ENCODE results near the gene FRMD3.
A peak's percentile ranks its signal among the peaks of the same experiment; 100 is the strongest.

The FRMD3 gene

DNA sequence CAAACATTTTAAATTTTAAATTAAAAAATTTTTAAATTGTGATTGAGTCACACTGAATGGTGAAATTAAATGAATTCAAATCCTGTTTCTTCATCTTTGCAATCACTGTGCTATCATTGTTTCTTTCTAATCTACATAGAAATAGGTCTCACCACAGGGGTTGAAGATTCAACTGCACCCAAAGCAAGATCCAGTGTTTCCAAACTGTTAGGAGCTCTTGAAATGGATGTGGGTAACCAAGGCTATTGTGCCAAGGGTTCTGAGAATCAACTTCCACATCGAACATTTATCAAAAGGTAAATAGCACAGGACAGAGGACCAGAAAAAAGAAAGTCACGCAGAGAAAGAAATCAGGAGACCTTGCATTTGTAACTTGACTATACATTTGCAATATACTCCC, 302.7 kb downstream of the FRMD3 start:
- Histone ChIP-seq H3K9me3 (ENCODE audit: control insufficient read depth, low read length) (no peaks in the 10 kb centered on the region), H3K9ac (no peak overlapping the region), H3K79me2 (no peaks in the 10 kb centered on the region), H3K27me3 (ENCODE audit: control insufficient read depth, insufficient read depth, low read length) (no peaks in the 10 kb centered on the region), H3K4me1 (no peaks in the 10 kb centered on the region), H3K4me2 (ENCODE audit: low read length) (no peak overlapping the region), H2AFZ (no peak overlapping the region), H3K27ac (no peak overlapping the region), H3K36me3 (ENCODE audit: control insufficient read depth, insufficient read depth, low read length) (no peaks in the 10 kb centered on the region), H3K4me3 (ENCODE audit: low read depth, low read length) (no peak overlapping the region)
- no peak for TF ChIP-seq CTCF (IDR thresholded peaks at IDR 0.05)

- Histone ChIP-seq H3K4me3 (ENCODE audit: low read depth, low read length) (no peak overlapping the region), H2AFZ (no peak overlapping the region), H3K27me3 (ENCODE audit: control insufficient read depth, insufficient read depth, low read length) (no peaks in the 10 kb centered on the region), H3K4me2 (ENCODE audit: low read length) (no peak overlapping the region), H3K9me3 (ENCODE audit: control insufficient read depth, low read length) (no peaks in the 10 kb centered on the region), H3K79me2 (no peaks in the 10 kb centered on the region), H3K27ac (no peak overlapping the region), H3K4me1 (no peaks in the 10 kb centered on the region), H3K9ac (no peak overlapping the region), H3K36me3 (ENCODE audit: control insufficient read depth, insufficient read depth, low read length) (no peaks in the 10 kb centered on the region)
- TF ChIP-seq CTCF (IDR thresholded peaks at IDR 0.05) = no peak
Observed at GRCh38 chr9:83234541-83234940, 303.7 kb downstream of the FRMD3 start.

DNA sequence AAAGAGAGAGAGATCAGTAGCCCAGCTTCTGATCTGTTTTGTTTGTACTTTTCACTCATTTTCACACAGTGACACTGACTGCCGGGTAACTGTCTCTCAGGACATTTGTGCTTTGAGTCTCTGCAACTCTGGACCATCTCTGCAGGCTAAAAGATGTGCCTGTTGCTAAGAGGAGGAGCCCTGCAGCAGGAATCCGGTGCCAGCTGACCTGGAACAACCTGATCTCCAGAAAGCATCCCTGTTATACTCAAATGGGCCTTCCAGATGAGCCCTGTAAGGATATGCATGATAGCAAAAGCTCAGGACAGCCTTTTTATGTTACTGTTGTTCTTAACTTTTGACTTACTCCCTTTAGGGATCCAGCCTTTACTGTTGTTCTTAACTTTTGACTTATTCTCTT, 304.6 kb downstream of the FRMD3 start:
- H3K27me3 ChIP-seq (ENCODE audit: control insufficient read depth, insufficient read depth, low read length) = no peaks in the 10 kb centered on the region
- H3K4me3 ChIP-seq (ENCODE audit: low read depth, low read length) = no peak overlapping the region
- TF ChIP-seq CTCF (IDR thresholded peaks at IDR 0.05) = no peak
- no peaks in the 10 kb centered on the region for H3K4me1 ChIP-seq
- H3K36me3 ChIP-seq (ENCODE audit: control insufficient read depth, insufficient read depth, low read length) = no peaks in the 10 kb centered on the region
- H3K9ac ChIP-seq = no peak overlapping the region
- H3K4me2 ChIP-seq (ENCODE audit: low read length) = no peak overlapping the region
- no peak overlapping the region for H2AFZ ChIP-seq
- H3K27ac ChIP-seq = no peak overlapping the region
- no peaks in the 10 kb centered on the region for H3K9me3 ChIP-seq (ENCODE audit: control insufficient read depth, low read length)
- H3K79me2 ChIP-seq = no peaks in the 10 kb centered on the region

GRCh38 chr9:83231039-83231438, 307.2 kb downstream of the FRMD3 start:
- Histone ChIP-seq H3K9ac (no peak overlapping the region), H3K4me3 (ENCODE audit: low read depth, low read length) (no peak overlapping the region), H3K27ac (no peak overlapping the region), H3K4me2 (ENCODE audit: low read length) (no peak overlapping the region), H3K36me3 (ENCODE audit: control insufficient read depth, insufficient read depth, low read length) (no peaks in the 10 kb centered on the region), H3K4me1 (no peaks in the 10 kb centered on the region), H2AFZ (no peak overlapping the region), H3K79me2 (no peaks in the 10 kb centered on the region), H3K9me3 (ENCODE audit: control insufficient read depth, low read length) (no peaks in the 10 kb centered on the region), H3K27me3 (ENCODE audit: control insufficient read depth, insufficient read depth, low read length) (no peaks in the 10 kb centered on the region)
- TF ChIP-seq CTCF (IDR thresholded peaks at IDR 0.05) = peak; percentile 76

DNA sequence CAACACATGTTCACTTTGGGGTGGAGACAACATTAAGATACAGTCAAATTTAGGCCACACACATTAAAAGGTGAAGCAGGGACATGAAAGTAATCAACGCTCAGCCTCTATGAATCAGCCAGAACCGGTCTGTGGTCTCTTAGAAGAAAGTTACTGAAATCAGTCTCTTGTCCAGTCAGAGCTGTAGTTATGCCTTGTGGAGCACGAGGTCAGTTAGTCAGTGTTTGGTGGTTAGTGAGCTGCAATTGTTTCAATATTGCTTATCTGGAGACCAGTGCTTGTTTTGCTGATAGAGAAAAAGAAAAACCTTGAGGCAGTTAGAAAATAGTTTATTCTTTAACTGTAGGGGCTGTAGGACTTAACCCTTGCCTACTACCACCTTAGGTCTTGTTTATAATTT, 317.5 kb downstream of the FRMD3 start:
- Histone ChIP-seq H3K9me3 (ENCODE audit: control insufficient read depth, low read length) (no peaks in the 10 kb centered on the region), H2AFZ (peak overlapping the region; percentile 33), H3K4me1 (no peaks in the 10 kb centered on the region), H3K9ac (no peak overlapping the region), H3K79me2 (no peaks in the 10 kb centered on the region), H3K36me3 (ENCODE audit: control insufficient read depth, insufficient read depth, low read length) (no peaks in the 10 kb centered on the region), H3K27ac (no peak overlapping the region), H3K4me3 (ENCODE audit: low read depth, low read length) (peak overlapping the region; percentile 80), H3K27me3 (ENCODE audit: control insufficient read depth, insufficient read depth, low read length) (no peaks in the 10 kb centered on the region), H3K4me2 (ENCODE audit: low read length) (no peak overlapping the region)
- TF ChIP-seq CTCF (IDR thresholded peaks at IDR 0.05) = no peak
